Thymus (tissue), 11 donors: ENCODE data around the gene ZNF763. TPM values are rescaled to one million over a fixed set of nuclear protein-coding genes. Genes with fewer than 3 reads are reported as not detected.
"Not testable (repeated sequence)": the region's sequence is repeated elsewhere in the genome, so short reads cannot be mapped to it uniquely, and the experiment has no call there.

Experiments
- DNase-seq, 9 donors: peaks; one replicate each; pipeline ENCODE4 v3.0.0-alpha.2; 2013; ENCODE audit warnings: low spot score in 9 of 9, low read depth in 6 of 9, missing footprints in 1 of 9
- H3K27ac ChIP-seq, 2 donors: one replicate each; pipeline ENCODE4 v1.5.1; 2013; ENCODE audit warnings: control low read depth in 1 of 2, low read depth in 1 of 2, low read length in 1 of 2, mild to moderate bottlenecking in 1 of 2, moderate library complexity in 1 of 2
- H3K27me3 ChIP-seq, 2 donors: one replicate each; pipeline ENCODE4 v1.5.1; 2013; ENCODE audit warnings: low read length in 1 of 2; ENCODE audit not compliant: control insufficient read depth in 2 of 2, insufficient read depth in 1 of 2
- H3K36me3 ChIP-seq, 2 donors: one replicate each; pipeline ENCODE4 v1.5.1; 2013; ENCODE audit warnings: low read length in 1 of 2, mild to moderate bottlenecking in 1 of 2, moderate library complexity in 1 of 2; ENCODE audit not compliant: control insufficient read depth in 2 of 2, insufficient read depth in 2 of 2
- H3K4me1 ChIP-seq, 2 donors: one replicate each; pipeline ENCODE4 v1.5.1; 2013; ENCODE audit warnings: low read length in 2 of 2; ENCODE audit not compliant: control insufficient read depth in 2 of 2, insufficient read depth in 2 of 2
- H3K4me3 ChIP-seq, 2 donors: one replicate each; pipeline ENCODE4 v1.5.1; 2013; ENCODE audit warnings: low read length in 2 of 2, control low read depth in 1 of 2, mild to moderate bottlenecking in 1 of 2
- H3K9me3 ChIP-seq, 2 donors: one replicate each; pipeline ENCODE4 v1.5.1; 2013; ENCODE audit warnings: low read length in 1 of 2, mild to moderate bottlenecking in 1 of 2; ENCODE audit not compliant: control insufficient read depth in 2 of 2, insufficient read depth in 1 of 2
- WGBS: extraction: QIAGEN DNeasy Blood & Tissue Kit; methylation state at CpG from one replicate; pipeline ENCODE4 v1.1.7; 2013; 5-methylcytosine and 5-hydroxymethylcytosine counted together
- polyA plus RNA-seq: library from polyadenylated mRNA; stranded (reverse); fragments of 200-250 nt; gene quantifications from one replicate; pipeline ENCODE4 v1.2.3, GENCODE V29; 2013
- total RNA-seq: library from RNA; stranded (reverse); fragments of 120-200 nt; gene quantifications from one replicate; pipeline ENCODE4 v1.2.4, GENCODE V29; 2013
- donor health status: healthy.

The ZNF763 gene
- total and polyA plus RNA-seq, 2 donors = 4.4 to 9.9 TPM

- H3K27ac ChIP-seq, DNase-seq, H3K4me3 ChIP-seq, H3K27me3 ChIP-seq, H3K4me1 ChIP-seq: not testable (repeated sequence)
- 98% methylated on average over 3 of the region's 3 CpGs for WGBS
- H3K36me3 ChIP-seq = peaks cover 7 to 14% of the 10 kb centered on the region in 2 donors
- H3K9me3 ChIP-seq = peaks cover 6 to 34% of the 10 kb centered on the region in 2 donors
Observed at GRCh38 chr19:11935829-11936228, 29.0 kb upstream of the ZNF763 start.

GRCh38 chr19:11938383-11938782 is 26.5 kb upstream of the ZNF763 start:
- H3K9me3 ChIP-seq = peaks cover 14 to 44% of the 10 kb centered on the region in 2 donors
- 97% methylated on average over 3 of the region's 3 CpGs for WGBS

GRCh38 chr19:11941361-11941887 is 23.4 kb upstream of the ZNF763 start:
- DNase-seq, H3K4me1 ChIP-seq, H3K27me3 ChIP-seq, H3K27ac ChIP-seq, H3K4me3 ChIP-seq: not testable (repeated sequence)
- peaks cover 19 to 22% of the 10 kb centered on the region in 2 donors for H3K36me3 ChIP-seq
- 98% methylated on average over 29 of the region's 29 CpGs for WGBS
- H3K9me3 ChIP-seq = peaks cover 21 to 55% of the 10 kb centered on the region in 2 donors

More at GRCh38 chr19:11938383-11938782, 26.5 kb upstream of the ZNF763 start:
- not testable (repeated sequence) for H3K27me3 ChIP-seq, DNase-seq, H3K4me1 ChIP-seq, H3K27ac ChIP-seq, H3K4me3 ChIP-seq
- peaks cover 3 to 19% of the 10 kb centered on the region in 2 donors for H3K36me3 ChIP-seq

GRCh38 chr19:11942008-11942842 is 22.6 kb upstream of the ZNF763 start:
- no peaks in the 10 kb centered on the region for H3K27me3 ChIP-seq
- 99% methylated on average over 10 of the region's 10 CpGs for WGBS
- no peak overlapping the region for H3K4me3 ChIP-seq
- H3K4me1 ChIP-seq = no peaks in the 10 kb centered on the region
- H3K27ac ChIP-seq = no peak overlapping the region
- no peak for DNase-seq
- H3K9me3 ChIP-seq = peaks cover 26 to 59% of the 10 kb centered on the region in 2 donors
- H3K36me3 ChIP-seq = peaks cover 27 to 30% of the 10 kb centered on the region in 2 donors

- peak in 1 of 9 donors; percentile 39 for DNase-seq
- peaks cover 33% of the 10 kb centered on the region in 2 donors for H3K36me3 ChIP-seq
- peaks cover 28 to 64% of the 10 kb centered on the region in 2 donors for H3K9me3 ChIP-seq
- no peaks in the 10 kb centered on the region for H3K27me3 ChIP-seq
- no peak overlapping the region for H3K4me3 ChIP-seq
- H3K4me1 ChIP-seq = no peaks in the 10 kb centered on the region
- no peak overlapping the region for H3K27ac ChIP-seq
Observed at GRCh38 chr19:11942843-11943108, 22.1 kb upstream of the ZNF763 start.

- H3K4me1 ChIP-seq = no peaks in the 10 kb centered on the region
- 98% methylated on average over 4 of the region's 4 CpGs for WGBS
- H3K9me3 ChIP-seq = peaks cover 41 to 65% of the 10 kb centered on the region in 2 donors
- DNase-seq = no peak
- no peak overlapping the region for H3K27ac ChIP-seq
- no peaks in the 10 kb centered on the region for H3K27me3 ChIP-seq
- peaks cover 49 to 52% of the 10 kb centered on the region in 2 donors for H3K36me3 ChIP-seq
- H3K4me3 ChIP-seq = no peak overlapping the region
Observed at GRCh38 chr19:11944656-11945055, 20.2 kb upstream of the ZNF763 start.

GRCh38 chr19:11948646-11949045 is 16.2 kb upstream of the ZNF763 start:
- no peak for DNase-seq
- WGBS = over 99% methylated on average over 3 of the region's 3 CpGs
- Histone ChIP-seq H3K9me3 (peaks cover 43 to 67% of the 10 kb centered on the region in 2 donors), H3K27ac (no peak overlapping the region), H3K27me3 (no peaks in the 10 kb centered on the region), H3K36me3 (peaks cover 47 to 59% of the 10 kb centered on the region in 2 donors), H3K4me1 (no peaks in the 10 kb centered on the region), H3K4me3 (no peak overlapping the region)

GRCh38 chr19:11949201-11949600 is 15.6 kb upstream of the ZNF763 start:
- H3K36me3 ChIP-seq = peaks cover 47 to 54% of the 10 kb centered on the region in 2 donors
- WGBS = 97% methylated on average over 4 of the region's 4 CpGs
- peaks cover 40 to 63% of the 10 kb centered on the region in 2 donors for H3K9me3 ChIP-seq
- H3K4me1 ChIP-seq = no peaks in the 10 kb centered on the region
- no peak overlapping the region for H3K4me3 ChIP-seq
- no peak overlapping the region for H3K27ac ChIP-seq
- peak in 1 of 9 donors; percentile 28 for DNase-seq
- H3K27me3 ChIP-seq = no peaks in the 10 kb centered on the region

GRCh38 chr19:11949614-11950080 is 15.2 kb upstream of the ZNF763 start:
- H3K4me1 ChIP-seq, H3K4me3 ChIP-seq, DNase-seq, H3K27me3 ChIP-seq, H3K27ac ChIP-seq: not testable (repeated sequence)
- Histone ChIP-seq H3K9me3 (peaks cover 37 to 63% of the 10 kb centered on the region in 2 donors), H3K36me3 (peaks cover 44 to 54% of the 10 kb centered on the region in 2 donors)
- 98% methylated on average over 4 of the region's 4 CpGs for WGBS
